ENCODE measurements around the gene SPARC. TPM values are rescaled to one million over a fixed set of nuclear protein-coding genes. Genes with fewer than 3 reads are reported as not detected.

Gene SPARC
- total and polyA plus RNA-seq, 2 donors (not counting 1 experiment from before 2014, with no cell fraction given): 0.45 TPM; not detected in 1

DNA sequence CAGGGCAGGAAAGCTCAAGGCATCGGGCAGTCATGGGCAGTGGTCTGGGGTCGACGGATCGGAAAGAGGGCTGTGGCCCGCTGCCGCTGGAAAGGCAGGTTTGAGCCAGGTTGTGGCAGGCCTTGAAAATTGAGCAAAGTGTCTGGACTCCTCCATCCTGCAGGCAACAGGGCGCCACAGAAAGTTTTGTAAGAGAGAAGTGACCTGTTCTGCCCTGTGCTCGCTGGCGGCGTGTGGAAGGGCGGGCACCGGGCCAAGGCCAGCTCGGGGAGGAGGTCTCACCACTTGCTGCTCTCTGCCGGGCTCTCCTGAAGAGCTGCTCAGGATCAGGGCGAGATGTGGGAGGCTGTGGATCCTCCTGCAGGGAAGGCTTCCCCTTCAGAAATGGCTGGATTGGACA is 54.2 kb downstream of the SPARC start:
- Histone ChIP-seq H3K9me3 (ENCODE audit: control extremely low read depth in 1 of 3, control insufficient read depth in 2 of 3, insufficient read depth in 1 of 3, low read length in 2 of 3) (no peaks in the 10 kb centered on the region), H4K20me1 (ENCODE audit: control insufficient read depth, insufficient read depth, low read length, poor library complexity, severe bottlenecking) (no peaks in the 10 kb centered on the region), H3K36me3 (replicated peaks in 1 of 2; ENCODE audit: control extremely low read depth in 1 of 2, control insufficient read depth in 1 of 2, extremely low read depth in 1 of 2, insufficient read depth in 2 of 2, low read length in 1 of 2) (no peaks in the 10 kb centered on the region), H3K27ac (ENCODE audit: low read length in 2 of 2) (no peak overlapping the region), H3K4me3 (ENCODE audit: control extremely low read depth in 1 of 5, extremely low read depth in 1 of 5, insufficient read depth in 1 of 5, low read depth in 2 of 5, low read length in 4 of 5) (no peak overlapping the region), H3K4me1 (ENCODE audit: control insufficient read depth in 2 of 2, insufficient read depth in 2 of 2, low read length in 2 of 2) (no peaks in the 10 kb centered on the region), H3K9ac (ENCODE audit: low read length) (no peak overlapping the region), H2AFZ (ENCODE audit: insufficient read depth, low read depth, low read length, poor library complexity, severe bottlenecking) (no peak overlapping the region), H3K27me3 (replicated peaks in 1 of 4; ENCODE audit: control extremely low read depth in 1 of 4, control insufficient read depth in 3 of 4, insufficient read depth in 4 of 4, low read length in 3 of 4) (peaks cover 0 to 6% (median 3%) of the 10 kb centered on the region in 4 experiments), H3K4me2 (replicated peaks; ENCODE audit: low read depth, low read length, poor library complexity, severe bottlenecking) (no peak overlapping the region), H3K79me2 (ENCODE audit: control insufficient read depth, insufficient read depth, low read length) (no peaks in the 10 kb centered on the region)
- ChIA-PET CTCF (no interaction called here), POLR2A (interaction anchor here (0.6 kb wide), 1 partner anchor 380 kb away, joined by 3 read pairs; the partner anchor contains the start of gene GM2A)
- Mint-ChIP-seq H3K4me1 (no peaks in the 10 kb centered on the region), H3K27me3 (peaks cover 28% of the 10 kb centered on the region), H3K9me3 (ENCODE audit: insufficient read depth) (no peaks in the 10 kb centered on the region), H3K27ac (no peak overlapping the region), H3K4me3 (no peak overlapping the region)
- TF ChIP-seq, protein P1, sequence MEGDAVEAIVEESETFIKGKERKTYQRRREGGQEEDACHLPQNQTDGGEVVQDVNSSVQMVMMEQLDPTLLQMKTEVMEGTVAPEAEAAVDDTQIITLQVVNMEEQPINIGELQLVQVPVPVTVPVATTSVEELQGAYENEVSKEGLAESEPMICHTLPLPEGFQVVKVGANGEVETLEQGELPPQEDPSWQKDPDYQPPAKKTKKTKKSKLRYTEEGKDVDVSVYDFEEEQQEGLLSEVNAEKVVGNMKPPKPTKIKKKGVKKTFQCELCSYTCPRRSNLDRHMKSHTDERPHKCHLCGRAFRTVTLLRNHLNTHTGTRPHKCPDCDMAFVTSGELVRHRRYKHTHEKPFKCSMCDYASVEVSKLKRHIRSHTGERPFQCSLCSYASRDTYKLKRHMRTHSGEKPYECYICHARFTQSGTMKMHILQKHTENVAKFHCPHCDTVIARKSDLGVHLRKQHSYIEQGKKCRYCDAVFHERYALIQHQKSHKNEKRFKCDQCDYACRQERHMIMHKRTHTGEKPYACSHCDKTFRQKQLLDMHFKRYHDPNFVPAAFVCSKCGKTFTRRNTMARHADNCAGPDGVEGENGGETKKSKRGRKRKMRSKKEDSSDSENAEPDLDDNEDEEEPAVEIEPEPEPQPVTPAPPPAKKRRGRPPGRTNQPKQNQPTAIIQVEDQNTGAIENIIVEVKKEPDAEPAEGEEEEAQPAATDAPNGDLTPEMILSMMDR (IDR thresholded peaks at IDR 0.05): no peak
- DNase-seq (no peak), ATAC-seq (ENCODE audit: low read depth) (no peak)
- 92% methylated on average over 15 of the region's 15 CpGs for WGBS (ENCODE audit: insufficient coverage)
- intact Hi-C loops (cut with micrococcal nuclease): no loop called here

DNA sequence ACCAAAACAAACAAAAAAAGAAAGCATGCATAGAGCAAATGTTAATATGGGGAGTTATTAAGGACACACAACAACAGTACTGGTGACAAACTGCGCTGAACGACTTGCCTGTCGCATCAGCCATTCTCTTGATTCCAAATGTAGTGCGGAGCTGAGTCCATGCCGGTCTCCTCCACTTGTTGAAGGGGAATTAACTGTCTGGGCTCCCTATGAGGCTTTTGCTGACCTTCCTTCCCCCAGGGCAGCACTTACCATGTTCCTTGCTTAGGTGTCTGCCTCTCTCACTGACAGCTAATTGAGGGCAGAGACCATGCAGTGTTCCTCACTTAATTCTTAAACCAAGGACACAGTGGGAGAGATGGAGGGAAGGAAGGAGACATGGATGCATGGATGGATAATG is 54.8 kb downstream of the SPARC start:
- Mint-ChIP-seq H3K4me1 (no peaks in the 10 kb centered on the region), H3K27me3 (peaks cover 34% of the 10 kb centered on the region), H3K27ac (no peak overlapping the region), H3K4me3 (no peak overlapping the region), H3K9me3 (ENCODE audit: insufficient read depth) (no peaks in the 10 kb centered on the region)
- DNase-seq: no peak
- Histone ChIP-seq H3K9ac (ENCODE audit: low read length) (no peak overlapping the region), H3K36me3 (replicated peaks in 1 of 2; ENCODE audit: control extremely low read depth in 1 of 2, control insufficient read depth in 1 of 2, extremely low read depth in 1 of 2, insufficient read depth in 2 of 2, low read length in 1 of 2) (no peaks in the 10 kb centered on the region), H3K4me1 (ENCODE audit: control insufficient read depth in 2 of 2, insufficient read depth in 2 of 2, low read length in 2 of 2) (no peaks in the 10 kb centered on the region), H3K79me2 (ENCODE audit: control insufficient read depth, insufficient read depth, low read length) (no peaks in the 10 kb centered on the region), H4K20me1 (ENCODE audit: control insufficient read depth, insufficient read depth, low read length, poor library complexity, severe bottlenecking) (no peaks in the 10 kb centered on the region), H3K4me3 (ENCODE audit: control extremely low read depth in 1 of 5, extremely low read depth in 1 of 5, insufficient read depth in 1 of 5, low read depth in 2 of 5, low read length in 4 of 5) (no peak overlapping the region), H3K4me2 (replicated peaks; ENCODE audit: low read depth, low read length, poor library complexity, severe bottlenecking) (no peak overlapping the region), H2AFZ (ENCODE audit: insufficient read depth, low read depth, low read length, poor library complexity, severe bottlenecking) (no peak overlapping the region), H3K27ac (ENCODE audit: low read length in 2 of 2) (no peak overlapping the region), H3K9me3 (ENCODE audit: control extremely low read depth in 1 of 3, control insufficient read depth in 2 of 3, insufficient read depth in 1 of 3, low read length in 2 of 3) (no peaks in the 10 kb centered on the region), H3K27me3 (replicated peaks in 1 of 4; ENCODE audit: control extremely low read depth in 1 of 4, control insufficient read depth in 3 of 4, insufficient read depth in 4 of 4, low read length in 3 of 4) (peaks cover 0 to 6% (median 3%) of the 10 kb centered on the region in 4 experiments)
- intact Hi-C loops (cut with micrococcal nuclease): no loop called here
- TF ChIP-seq EZH2 (IDR thresholded peaks at IDR 0.05; ENCODE audit: borderline replicate concordance, insufficient read depth, low read depth, low read length, poor library complexity, severe bottlenecking): no peak
- TF ChIP-seq, protein P1 (IDR thresholded peaks at IDR 0.05): no peak
- CTCF ChIA-PET: no interaction called here
- ATAC-seq (ENCODE audit: low read depth): no peak
- WGBS (ENCODE audit: insufficient coverage): 98% methylated on average over 5 of the region's 5 CpGs
- POLR2A ChIA-PET: interaction anchor here (0.6 kb wide), 1 partner anchor 379 kb away, joined by 3 read pairs; the partner anchor contains the start of gene GM2A

Measured in B cell (primary cell).